Astrocyte (in vitro differentiated cells and primary cell): ENCODE measurements around the gene PYY. TPM values are rescaled to one million over a fixed set of nuclear protein-coding genes. Genes with fewer than 3 reads are reported as not detected.

Experiments
- DNase-seq: peaks from one replicate; pipeline ENCODE4 v3.0.0-alpha.2; 2010; ENCODE audit warnings: low read depth
- FAIRE-seq: peaks from 2 replicates; lab custom pipeline; 2011; peaks lifted over from hg19 to GRCh38; lab: Jason Lieb, UNC
- H2AFZ ChIP-seq: 2 replicates; pipeline ENCODE4 v1.6.0; 2012; ENCODE audit warnings: low read depth, low read length, inconsistent platforms
- H3K27ac ChIP-seq: 2 replicates; pipeline ENCODE4 v1.5.1; 2011; ENCODE audit warnings: low read depth, low read length, inconsistent platforms
- H3K27me3 ChIP-seq: 2 replicates; pipeline ENCODE4 v1.6.0; 2011; ENCODE audit warnings: low read length, inconsistent platforms; ENCODE audit not compliant: insufficient read depth
- H3K36me3 ChIP-seq: 2 replicates; pipeline ENCODE4 v1.5.1; 2011; ENCODE audit warnings: low read length, inconsistent platforms; ENCODE audit not compliant: insufficient read depth
- H3K4me1 ChIP-seq: 2 replicates; pipeline ENCODE4 v1.5.1; 2011; ENCODE audit warnings: low read length, inconsistent platforms; ENCODE audit not compliant: insufficient read depth
- H3K4me2 ChIP-seq: 2 replicates; pipeline ENCODE4 v1.6.0; 2012; ENCODE audit warnings: low read length, inconsistent platforms
- H3K4me3 ChIP-seq: 2 replicates; pipeline ENCODE4 v1.5.1; 2011; ENCODE audit warnings: low read depth, mild to moderate bottlenecking, low read length, inconsistent platforms; ENCODE audit not compliant: insufficient read depth
- H3K79me2 ChIP-seq: 2 replicates; pipeline ENCODE4 v1.6.0; 2012; ENCODE audit warnings: mild to moderate bottlenecking, low read length, inconsistent platforms; ENCODE audit not compliant: insufficient read depth
- H3K9ac ChIP-seq: 2 replicates; pipeline ENCODE4 v1.6.0; 2012; ENCODE audit warnings: mild to moderate bottlenecking, low read length, inconsistent platforms
- H3K9me3 ChIP-seq: 2 replicates; pipeline ENCODE4 v1.5.1; 2012; ENCODE audit warnings: low read depth, mild to moderate bottlenecking, low read length, inconsistent platforms; ENCODE audit not compliant: insufficient read depth
- H4K20me1 ChIP-seq: 2 replicates; pipeline ENCODE4 v1.6.0; 2012; ENCODE audit warnings: low read length, inconsistent platforms; ENCODE audit not compliant: insufficient read depth
- H3K27ac Mint-ChIP-seq: one replicate; pipeline ENCODE4 v1.8.0; 2021; ENCODE audit warnings: mild to moderate bottlenecking, mixed read lengths; ENCODE audit not compliant: unreplicated experiment
- H3K27me3 Mint-ChIP-seq: one replicate; pipeline ENCODE4 v1.8.0; 2021; ENCODE audit warnings: low read depth, mixed read lengths; ENCODE audit not compliant: unreplicated experiment
- H3K36me3 Mint-ChIP-seq: one replicate; pipeline ENCODE4 v1.8.0; 2021; ENCODE audit warnings: low read depth, mixed read lengths; ENCODE audit not compliant: unreplicated experiment
- H3K4me1 Mint-ChIP-seq: one replicate; pipeline ENCODE4 v1.8.0; 2021; ENCODE audit warnings: low read depth, mixed read lengths; ENCODE audit not compliant: unreplicated experiment
- H3K4me3 Mint-ChIP-seq: one replicate; pipeline ENCODE4 v1.8.0; 2021; ENCODE audit warnings: mild to moderate bottlenecking, moderate library complexity, mixed read lengths; ENCODE audit not compliant: unreplicated experiment
- H3K9me3 Mint-ChIP-seq: one replicate; pipeline ENCODE4 v1.8.0; 2021; ENCODE audit warnings: mild to moderate bottlenecking, mixed read lengths; ENCODE audit not compliant: unreplicated experiment
- CTCF ChIP-seq: IDR thresholded peaks from 2 replicates; pipeline ENCODE4 v1.5.1; 2011; ENCODE audit warnings: low read depth, mild to moderate bottlenecking, inconsistent platforms, low read length, moderate library complexity; ENCODE audit not compliant: insufficient read depth
- EZH2 ChIP-seq: IDR thresholded peaks from 2 replicates; pipeline ENCODE4 v1.6.1; 2012; ENCODE audit warnings: mild to moderate bottlenecking, low read length, inconsistent platforms; ENCODE audit not compliant: insufficient read depth
- total RNA-seq: library from RNA; stranded (reverse); gene quantifications from 2 replicates; pipeline ENCODE4 v1.2.1, GENCODE V29; 2021

The PYY gene
- total RNA-seq, 1 donor from 2014 or later, result not detected

GRCh38 chr17:43911904-43912303, 41.8 kb downstream of the PYY start:
- DNase-seq (no peak), FAIRE-seq (no peak)
- Histone ChIP-seq H3K27ac (no peak overlapping the region), H3K9me3 (no peaks in the 10 kb centered on the region), H2AFZ (no peak overlapping the region), H3K4me1 (peaks cover 11% of the 10 kb centered on the region), H4K20me1 (no peaks in the 10 kb centered on the region), H3K4me3 (no peak overlapping the region), H3K79me2 (no peaks in the 10 kb centered on the region), H3K9ac (no peak overlapping the region), H3K4me2 (no peak overlapping the region), H3K27me3 (peaks cover 39% of the 10 kb centered on the region), H3K36me3 (no peaks in the 10 kb centered on the region)
- no peak overlapping the region for H3K4me3 Mint-ChIP-seq
- TF ChIP-seq EZH2 (no peak), CTCF (no peak)
- H3K27me3 Mint-ChIP-seq, result peaks cover 35% of the 10 kb centered on the region
- H3K9me3 Mint-ChIP-seq, result peaks cover 2% of the 10 kb centered on the region
- no peaks in the 10 kb centered on the region for H3K4me1 Mint-ChIP-seq
- no peak overlapping the region for H3K27ac Mint-ChIP-seq
- H3K36me3 Mint-ChIP-seq, result no peaks in the 10 kb centered on the region

- no peak overlapping the region for H3K27ac ChIP-seq
- H3K4me3 ChIP-seq, result no peak overlapping the region
- TF ChIP-seq CTCF, result no peak
- TF ChIP-seq EZH2, result no peak
- FAIRE-seq (no peak), DNase-seq (no peak)
- Mint-ChIP-seq H3K4me1 (peaks cover 2% of the 10 kb centered on the region), H3K9me3 (no peaks in the 10 kb centered on the region), H3K27ac (no peak overlapping the region), H3K36me3 (peaks cover under 1% of the 10 kb centered on the region), H3K27me3 (peaks cover 26% of the 10 kb centered on the region), H3K4me3 (no peak overlapping the region)
- no peak overlapping the region for H3K4me2 ChIP-seq
- no peaks in the 10 kb centered on the region for H3K9me3 ChIP-seq
- H3K9ac ChIP-seq, result no peak overlapping the region
- H4K20me1 ChIP-seq, result no peaks in the 10 kb centered on the region
- peaks cover 39% of the 10 kb centered on the region for H3K27me3 ChIP-seq
- no peaks in the 10 kb centered on the region for H3K36me3 ChIP-seq
- H2AFZ ChIP-seq, result no peak overlapping the region
- H3K79me2 ChIP-seq, result no peaks in the 10 kb centered on the region
- H3K4me1 ChIP-seq, result peaks cover 19% of the 10 kb centered on the region
These were observed 44.1 kb downstream of the PYY start for GRCh38 chr17:43909537-43910231.
